NCI-H446 (cell line): Measurements from ENCODE around the gene ING4.

Experiments used
- DNase-seq, 2 experiments: peaks; one replicate each; lab custom pipeline; 2025; lab: John Stamatoyannopoulos, UW

Gene ING4

DNA sequence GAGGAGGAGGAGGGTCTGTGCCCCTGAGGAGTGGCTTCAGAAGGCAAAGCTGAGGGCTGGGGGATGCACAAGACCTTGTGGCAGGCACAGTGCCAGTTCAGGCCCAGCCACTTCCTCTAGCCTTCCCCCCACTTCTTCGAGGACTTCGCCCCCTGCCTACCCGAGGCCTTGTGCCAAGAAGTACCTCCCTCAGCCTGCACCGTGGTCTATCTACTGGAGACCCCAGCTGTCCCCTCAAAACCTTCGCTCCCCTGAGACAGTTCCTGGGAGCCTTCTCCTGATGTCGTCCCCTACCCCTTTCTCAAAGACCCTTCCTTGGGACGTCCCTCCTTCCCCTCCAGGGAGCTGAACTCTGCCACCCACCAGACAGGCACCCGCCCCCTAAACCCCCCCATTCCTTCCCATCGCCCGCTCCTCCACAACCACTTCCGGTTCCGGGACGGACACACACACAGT is 25.7 kb upstream of the ING4 start:
- peak in 1 of 2 experiments; percentile 76 for DNase-seq

DNA sequence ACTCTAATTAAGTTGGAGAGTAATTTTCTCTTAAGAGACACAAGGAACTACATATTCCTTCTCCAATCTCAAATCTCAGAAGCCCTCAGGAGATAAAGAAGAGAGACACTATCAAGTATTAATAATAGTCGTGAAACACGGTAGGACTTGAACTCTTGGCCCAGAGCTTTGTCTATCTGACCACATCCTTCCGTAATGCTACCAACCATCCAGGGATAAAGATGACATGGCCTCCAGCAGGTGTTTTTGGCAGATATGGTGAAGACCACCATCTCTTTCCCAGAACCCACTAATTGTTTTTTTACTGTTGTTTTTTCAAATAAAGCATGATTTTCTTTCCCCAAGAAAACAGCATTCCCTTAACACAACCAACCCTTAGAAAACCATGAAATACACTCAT is 22.9 kb upstream of the ING4 start:
- DNase-seq = no peak

DNA sequence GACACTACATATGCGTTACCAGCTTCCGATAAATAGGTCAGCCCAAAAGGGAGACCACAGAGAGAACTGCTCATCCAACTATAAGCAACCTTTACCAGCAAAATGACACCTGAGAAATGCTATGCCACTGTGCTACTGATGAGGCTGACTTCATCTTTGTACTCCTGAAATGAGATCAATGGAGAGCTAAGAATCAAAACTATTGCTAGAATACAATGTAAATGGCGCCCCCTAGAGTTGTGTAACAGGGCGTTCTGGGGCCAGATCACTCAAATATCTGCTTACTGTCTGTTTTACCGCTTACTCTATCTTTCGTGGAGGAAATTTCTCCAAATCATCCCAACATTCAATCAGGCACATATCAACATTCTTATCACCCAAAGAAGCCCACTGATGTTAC is 21.7 kb upstream of the ING4 start:
- peak; percentile 50 to 69 for DNase-seq

DNA sequence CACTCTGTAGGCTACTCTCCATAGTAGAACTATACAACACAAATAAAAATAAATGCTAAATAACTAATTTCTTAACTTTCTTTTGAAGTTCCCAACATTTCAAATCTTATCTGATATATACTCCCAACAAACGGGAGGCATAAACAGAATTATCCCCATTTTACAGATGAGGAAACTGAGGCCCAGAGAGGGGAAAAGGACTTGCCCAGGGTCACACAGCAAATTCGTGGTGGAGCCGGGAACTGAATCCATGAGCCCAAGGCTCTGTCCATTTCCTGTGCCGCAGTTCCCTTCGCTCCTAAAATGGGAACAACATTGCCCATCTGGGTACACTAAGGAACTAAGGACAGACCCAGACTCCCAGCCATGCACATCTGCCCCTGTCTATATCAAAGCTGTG is 14.0 kb upstream of the ING4 start:
- DNase-seq = no peak

DNA sequence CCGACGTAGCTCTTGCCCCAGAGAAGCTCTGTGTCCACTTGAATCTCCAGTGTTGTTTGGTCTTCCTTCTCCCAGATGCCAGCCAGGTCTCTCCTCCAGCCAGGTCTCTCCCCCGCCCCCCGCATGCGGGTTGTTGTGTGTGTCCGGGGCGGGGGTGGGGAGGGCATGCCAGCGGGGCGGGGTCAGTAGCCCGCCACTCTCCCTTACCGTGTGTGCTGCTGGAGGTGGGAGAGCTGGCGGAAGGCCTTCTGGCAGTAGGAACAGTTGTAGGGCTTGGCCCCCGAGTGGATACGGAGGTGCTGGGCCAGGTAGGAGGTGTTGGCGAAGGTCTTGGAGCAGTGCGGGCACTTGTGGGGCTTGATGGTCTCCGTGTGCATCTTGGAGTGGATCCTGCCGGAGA is 9.2 kb upstream of the ING4 start:
- no peak for DNase-seq

DNA sequence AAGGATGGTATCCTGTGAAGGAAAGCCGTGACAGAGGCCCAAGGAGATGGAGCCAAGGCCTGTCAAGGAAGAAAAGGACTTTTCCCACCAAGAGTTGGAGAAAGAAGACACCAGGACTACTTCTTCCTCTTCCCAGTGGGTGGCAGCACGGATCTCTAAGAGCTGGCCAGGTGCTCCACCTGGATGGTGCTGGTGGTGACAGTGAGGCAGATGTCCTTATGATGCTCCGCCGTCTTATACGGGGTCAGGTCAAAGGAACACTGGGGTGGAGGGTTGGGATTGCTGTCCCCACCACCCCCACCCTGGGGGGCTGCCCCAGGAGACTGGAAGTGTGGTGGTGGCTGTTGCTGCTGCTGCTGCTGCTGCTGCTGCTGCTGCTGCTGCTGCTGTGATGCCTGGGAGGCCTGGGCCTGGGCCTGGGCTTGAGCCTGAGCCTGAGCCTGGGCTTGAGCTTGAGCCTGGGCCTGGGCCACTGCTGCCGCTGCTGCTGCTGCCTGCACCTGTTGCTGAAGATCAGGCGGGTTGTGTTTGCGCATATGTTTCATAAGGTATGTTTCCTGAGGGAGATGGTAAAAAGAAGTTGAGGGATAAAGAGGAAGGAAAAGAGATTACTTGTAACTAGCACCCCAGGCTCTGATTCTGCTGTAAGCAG is 4.8 kb upstream of the ING4 start:
- no peak for DNase-seq

DNA sequence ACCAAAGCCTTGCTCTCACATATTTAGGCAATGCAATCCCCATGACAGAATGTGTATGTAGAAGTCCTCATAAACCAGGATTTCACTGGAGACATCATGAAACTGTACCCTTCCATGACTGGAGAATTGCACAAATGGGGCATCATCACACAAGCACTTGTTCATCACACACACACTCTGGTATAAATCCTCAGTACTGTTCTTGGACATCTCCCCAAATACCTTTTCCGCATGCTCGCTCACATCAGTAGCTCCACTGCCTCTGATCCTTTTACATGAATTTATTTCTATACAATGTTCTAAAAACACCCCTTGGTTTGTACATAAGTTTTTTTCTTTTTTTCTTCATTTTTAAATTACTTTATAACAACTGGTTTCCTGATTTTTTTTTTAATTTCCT is 3.3 kb upstream of the ING4 start:
- no peak for DNase-seq

DNA sequence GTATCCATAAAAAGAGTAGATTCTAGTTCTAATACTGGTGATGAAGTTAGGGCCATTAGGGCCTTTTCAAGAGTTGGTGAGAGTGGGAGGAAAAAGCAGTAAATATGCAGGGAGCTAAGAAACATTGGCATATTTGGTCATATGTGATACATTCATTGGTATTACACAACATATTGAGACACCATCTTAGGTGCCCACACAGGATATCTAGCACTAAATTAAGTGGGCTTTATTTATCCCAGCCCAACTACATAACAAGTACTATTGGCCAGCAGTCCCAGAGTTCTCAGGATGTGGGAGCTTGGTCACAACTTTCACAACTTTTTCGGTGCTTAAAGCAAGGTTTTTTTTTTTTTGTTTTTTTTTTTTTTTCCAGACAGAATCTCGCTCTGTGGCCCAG is 2.0 kb upstream of the ING4 start:
- no peak for DNase-seq

DNA sequence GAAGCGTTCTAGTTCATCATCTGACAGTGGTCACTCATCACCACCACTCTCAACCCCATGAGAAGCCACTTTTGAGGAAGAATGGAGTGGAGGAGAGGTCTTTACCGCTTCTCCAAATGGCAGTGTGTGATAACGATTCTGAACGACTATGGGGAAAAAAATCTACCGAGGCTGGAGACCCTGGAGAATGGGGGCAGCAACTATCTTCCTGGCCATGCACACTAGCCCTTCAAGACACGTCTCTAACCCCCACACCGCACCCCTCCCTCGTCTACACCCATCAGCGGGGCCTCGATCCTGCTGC is 365 bp downstream of the ING4 start:
- DNase-seq = no peak

DNA sequence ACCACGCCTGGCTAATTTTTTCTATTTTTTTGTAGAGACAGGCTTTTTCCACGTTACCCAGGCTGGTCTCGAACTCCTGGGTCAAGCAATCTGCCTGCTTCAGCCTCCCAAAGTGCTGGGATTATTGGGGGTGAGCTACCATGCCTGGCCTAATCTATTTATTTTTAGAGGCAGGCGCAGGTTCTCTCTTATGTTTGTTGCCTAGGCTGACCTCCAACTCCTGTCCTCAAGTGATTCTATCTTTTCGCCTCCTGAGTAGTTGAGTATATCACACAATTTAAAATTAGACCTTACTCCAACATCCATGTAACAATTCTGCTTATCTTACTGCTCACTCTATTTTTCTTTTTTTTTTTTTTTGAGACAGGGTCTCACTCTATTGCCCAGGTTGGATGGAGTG is 8.9 kb downstream of the ING4 start:
- DNase-seq = no peak

DNA sequence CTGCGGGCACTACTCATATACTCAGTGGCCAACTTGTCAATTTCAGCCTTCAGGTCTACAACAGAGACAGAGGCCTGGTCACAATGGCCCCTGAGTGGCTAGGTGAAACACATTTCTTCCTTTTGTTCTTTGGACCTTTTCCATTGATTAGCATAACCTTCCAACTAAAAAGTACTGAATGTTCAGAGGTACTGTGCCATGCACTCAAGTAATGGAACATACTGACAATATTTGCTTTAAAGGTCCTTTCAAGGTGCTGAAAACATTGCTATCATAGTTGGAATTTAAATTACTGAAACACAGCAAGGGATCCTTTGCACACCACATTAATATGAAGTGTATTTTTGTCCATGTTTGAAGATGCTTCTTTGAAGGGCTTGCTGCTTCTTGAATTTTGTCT is 9.6 kb downstream of the ING4 start:
- no peak for DNase-seq

DNA sequence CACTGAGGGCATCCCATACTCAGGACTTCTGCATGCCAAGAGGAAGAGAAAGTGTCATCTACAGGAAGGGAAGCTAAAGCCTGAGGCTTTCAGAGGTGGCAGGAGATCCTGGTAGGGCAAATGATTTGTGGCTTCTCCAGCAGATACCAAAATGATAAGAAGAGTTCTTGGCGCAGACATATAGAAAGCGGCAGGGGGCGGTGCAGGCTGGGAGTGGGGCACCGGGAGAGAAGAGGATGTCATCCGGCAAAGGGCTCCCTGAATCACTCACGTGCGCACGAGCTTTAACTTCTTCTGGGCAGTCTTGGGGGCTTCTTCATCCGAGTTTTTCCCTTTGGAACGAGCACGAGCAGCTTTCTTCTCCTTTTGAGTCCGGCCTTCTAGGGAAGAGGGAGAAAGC is 10.5 kb downstream of the ING4 start:
- no peak for DNase-seq

DNA sequence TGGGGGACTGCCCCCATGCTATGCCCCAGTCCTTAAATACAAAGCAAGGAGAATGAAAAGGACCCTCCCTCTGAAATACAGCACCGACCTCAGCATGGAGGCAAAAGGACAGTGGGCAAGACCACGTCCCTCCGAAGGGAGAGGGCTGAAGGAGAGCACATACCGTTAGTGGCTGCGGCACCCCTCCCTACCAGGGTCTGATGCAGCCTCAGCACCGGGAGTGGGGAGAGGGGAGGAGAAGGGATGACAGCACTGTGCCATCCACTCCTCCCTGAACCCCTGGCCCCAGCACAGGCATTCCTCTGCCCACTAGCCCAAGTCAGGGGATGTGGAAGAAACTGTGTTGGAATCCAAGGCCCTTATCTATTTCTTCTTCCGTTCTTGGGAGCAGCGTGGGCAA is 12.1 kb downstream of the ING4 start:
- no peak for DNase-seq

DNA sequence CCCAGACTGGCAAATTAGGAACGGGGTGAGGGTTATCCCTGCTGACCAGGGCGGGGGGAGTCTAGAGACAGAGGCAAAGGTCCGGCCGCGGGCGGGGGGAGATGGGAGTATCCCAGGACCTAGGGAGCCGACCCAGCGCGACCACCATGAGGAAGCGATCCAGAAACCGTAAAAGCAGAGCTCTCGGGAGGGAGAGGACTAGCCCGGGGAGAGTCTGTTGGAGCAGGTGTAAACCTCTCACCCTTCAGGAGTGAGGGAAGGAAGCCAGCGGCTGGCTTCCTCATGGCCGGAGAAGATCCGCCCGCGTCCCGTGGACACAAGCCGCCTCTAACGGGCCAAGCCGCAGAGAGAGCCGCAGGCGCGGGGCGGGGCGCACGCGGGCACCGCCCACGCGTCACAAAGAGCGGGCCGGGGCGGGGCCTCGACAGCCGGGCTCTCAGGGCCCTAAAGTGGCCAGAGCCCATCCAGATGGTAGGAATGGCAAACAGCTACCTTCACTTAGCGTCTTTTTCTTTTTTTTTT is 15.8 kb downstream of the ING4 start, which contains the start of gene ACRBP:
ACRBP (minus strand) TSS at position 350 of the 522 bp plus-strand sequence; CDS start at position 284, 66 bp downstream.
- no peak for DNase-seq

DNA sequence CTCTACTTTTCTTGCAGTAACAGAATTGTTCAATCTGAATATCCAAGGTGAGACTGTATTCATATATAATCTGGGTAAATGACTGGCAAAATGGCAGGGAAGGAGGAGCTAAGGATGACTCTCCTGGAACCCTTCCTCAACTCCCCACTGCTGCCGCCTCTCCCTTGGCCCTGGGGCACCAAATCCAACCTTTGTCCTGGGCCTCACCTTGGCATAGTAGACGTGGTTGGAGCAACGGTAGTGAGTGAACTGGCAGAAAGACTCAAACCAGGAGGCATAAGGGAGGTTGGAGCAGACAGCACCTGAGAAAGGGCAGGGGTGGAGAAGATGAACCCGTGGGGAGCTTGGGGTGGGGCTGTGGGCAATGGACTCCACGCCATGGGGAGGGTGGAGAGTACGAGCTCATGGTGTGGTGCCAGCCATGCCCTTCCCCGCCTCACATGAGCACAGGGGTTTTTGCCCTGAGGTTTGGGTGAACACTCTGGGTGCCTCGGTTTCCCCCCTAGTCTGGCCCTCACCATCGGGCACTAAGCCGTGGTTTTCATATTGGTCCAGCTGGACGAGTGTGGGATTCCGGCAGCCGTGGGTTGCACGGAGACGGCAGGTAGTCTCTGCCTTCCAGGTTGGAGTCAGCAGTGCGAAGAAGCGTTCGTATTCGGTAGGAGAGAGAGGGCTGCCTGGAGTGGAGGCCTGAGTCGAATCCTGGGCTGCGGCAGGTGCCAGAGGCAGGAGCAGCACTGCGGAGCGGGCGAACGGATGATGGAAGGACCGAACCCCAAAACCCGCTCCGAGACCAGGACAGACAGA is 16.4 kb downstream of the ING4 start:
- DNase-seq = no peak

DNA sequence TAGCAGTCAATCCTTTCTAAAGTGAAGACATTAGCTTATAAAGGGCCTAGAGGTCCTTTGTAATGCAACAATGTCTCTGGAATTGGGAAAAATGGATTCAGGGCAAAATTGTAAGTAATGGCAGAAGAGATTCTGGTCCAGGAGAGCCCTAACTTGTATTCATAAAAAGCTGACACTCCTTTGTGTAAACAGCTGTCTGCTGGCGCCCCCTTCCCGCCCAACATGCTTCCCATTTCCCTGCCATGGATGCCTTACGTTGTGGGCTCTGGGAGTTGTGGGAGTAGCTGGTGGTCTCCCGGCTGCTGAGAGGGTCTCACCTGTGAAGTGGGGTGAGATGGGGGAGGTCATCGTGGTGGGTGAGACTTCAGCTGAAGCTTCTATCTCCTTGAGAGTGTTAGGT is 18.0 kb downstream of the ING4 start:
- no peak for DNase-seq

DNA sequence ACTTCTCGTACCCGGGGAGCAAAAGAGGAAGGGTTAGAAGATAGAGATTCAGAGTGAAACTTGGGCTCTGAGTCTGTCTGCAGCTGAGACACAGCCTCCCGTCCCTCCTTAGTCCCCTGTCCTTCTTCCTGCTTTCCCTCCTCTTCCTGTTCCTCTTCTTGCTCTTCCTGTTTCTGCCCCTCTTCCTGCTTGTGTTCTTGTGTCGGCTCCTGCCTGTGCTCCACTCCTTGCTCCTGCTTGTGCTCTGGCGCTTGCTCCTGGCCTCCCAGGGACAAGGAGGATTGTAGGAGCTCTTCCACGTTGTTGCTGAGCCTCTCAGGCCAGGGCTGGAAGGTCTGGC is 18.7 kb downstream of the ING4 start:
- DNase-seq = no peak

DNA sequence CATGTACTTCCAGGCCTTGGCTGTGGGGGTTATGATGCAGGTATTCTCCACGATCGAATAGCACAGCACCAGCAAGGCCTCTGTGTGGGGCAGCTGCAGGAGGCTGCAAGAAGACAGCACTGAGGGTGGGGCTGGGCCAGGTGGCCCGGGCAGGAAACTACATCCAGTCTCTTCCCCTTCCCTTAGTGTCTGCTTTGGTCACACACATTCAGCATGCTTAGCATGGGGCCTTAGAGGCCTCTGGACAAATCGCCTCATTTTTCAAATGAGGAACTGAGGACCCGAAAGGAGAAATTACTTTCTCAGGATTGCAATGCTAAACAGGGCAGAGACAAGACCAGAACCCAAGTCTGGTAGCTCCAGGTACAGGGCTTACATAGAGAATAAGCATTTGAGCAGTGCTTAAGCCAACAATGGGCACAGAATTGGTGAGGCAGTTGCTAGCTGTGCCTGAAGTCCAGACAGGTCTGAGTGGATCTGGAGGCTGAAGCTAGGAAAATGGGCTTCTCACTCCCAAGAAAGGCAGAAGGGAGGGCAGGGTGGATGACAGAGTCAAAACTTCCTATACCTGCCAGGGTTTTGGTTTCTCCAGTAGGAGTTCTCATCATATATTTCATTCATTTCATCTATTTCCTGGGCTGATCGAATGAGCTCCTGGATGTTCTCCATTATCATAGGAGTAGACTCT is 19.2 kb downstream of the ING4 start:
- no peak for DNase-seq

DNA sequence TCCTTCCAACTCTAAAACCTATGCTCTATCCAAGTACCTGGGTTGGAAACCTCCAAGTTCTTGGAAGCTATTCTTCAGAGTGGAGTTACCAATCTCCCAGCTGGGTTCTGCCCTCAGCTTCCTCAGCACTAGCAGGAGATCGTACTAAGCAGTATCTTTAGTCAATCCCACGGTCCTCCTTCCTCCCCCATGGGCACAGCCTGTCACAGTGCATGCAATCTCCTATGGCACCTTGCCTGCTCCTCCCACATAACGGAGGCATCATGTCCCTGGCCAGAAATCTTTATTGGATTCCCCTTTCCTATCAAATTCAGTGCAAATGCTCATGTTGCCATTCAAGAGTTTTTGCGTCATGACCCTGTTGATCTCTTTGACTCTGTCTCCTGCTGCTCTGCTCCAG is 21.8 kb downstream of the ING4 start:
- no peak for DNase-seq

DNA sequence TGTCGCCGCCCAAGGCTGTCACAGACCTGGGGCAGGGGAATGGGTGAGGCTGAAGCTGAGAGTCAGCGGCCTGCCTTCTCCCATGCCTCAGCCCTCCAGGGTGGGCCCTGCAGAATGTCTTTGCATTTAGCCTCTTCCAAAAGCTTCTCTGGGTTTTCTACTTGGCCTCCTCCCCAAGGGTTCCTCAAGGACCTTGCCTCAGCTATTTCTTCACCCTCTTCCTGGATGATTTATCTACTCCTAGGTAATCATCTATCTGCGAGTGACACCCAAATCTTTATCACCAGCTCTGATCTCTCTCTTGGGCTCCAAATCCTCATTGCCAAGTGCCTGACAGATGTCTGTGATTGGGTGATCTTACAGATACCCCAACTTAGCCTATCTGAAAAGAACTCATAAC is 22.4 kb downstream of the ING4 start:
- DNase-seq = no peak

DNA sequence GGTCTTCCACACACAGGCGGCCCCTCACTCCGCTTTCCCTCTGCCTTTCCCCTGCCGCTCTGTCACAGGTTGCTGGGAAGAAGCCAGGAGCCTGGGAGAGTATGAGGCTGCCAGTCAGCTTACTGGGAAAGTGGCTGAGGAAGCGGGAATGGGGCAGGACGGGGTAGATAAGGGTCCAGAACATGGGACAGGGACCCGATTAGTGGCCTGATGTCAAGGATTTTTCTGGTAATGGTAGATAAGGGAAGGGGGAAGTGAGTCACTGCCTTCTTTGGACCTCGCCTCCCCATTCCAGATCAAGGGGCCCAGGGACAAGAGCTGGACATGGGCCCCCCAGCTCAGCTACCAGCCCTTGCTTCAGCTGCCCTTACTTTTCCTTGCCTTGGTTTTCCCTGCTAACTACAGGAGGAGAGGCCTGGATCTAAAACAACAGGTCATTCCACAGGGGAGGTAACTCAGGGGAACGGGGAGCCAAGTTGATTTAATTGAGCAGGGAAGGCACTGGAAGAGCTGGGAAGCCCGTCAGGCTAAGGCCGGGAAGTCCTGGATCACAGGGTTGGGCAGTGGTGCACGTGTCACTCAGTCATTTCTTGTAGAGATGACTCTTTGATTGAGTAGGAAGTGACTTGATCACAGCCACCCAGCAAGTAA is 23.6 kb downstream of the ING4 start:
- no peak for DNase-seq

DNA sequence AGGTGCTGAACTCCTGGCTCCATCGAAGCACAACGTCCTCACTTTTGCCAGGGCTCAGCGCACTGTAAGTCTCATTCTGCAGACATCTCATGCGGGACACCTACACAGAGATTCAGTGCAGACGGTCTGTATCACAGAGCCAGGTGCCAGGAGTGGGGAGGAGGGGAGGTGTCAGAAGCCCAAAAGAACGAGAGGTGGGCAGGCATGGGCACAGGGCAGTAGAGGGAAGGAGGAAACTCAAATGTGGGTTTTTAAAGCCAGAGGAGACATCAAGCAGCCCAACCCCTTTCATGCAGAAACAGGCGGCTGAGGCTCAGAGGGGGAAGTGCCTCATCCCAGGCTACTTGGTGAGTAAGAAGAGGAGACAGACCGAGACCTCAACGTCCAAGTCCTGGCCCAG is 24.6 kb downstream of the ING4 start:
- no peak for DNase-seq
